Upper lobe of left lung (tissue), 4 donors: ENCODE data around the gene PLXNA4.

Experiments used
- POLR2A ChIP-seq, 4 donors: fragments of 450-650 bp; IDR thresholded peaks; one replicate each; pipeline ENCODE4 v1.5.1; 2016 to 2017; ENCODE audit warnings: antibody characterized with exemption in 4 of 4, mild to moderate bottlenecking in 2 of 4
- POLR2AphosphoS5 ChIP-seq, 2 donors: sonication (generic); formaldehyde crosslinking; IDR thresholded peaks; one replicate each; pipeline ENCODE4 v1.5.1; 2017; ENCODE audit warnings: antibody characterized with exemption in 2 of 2
- TF ChIP-seq, protein P1 (sequence below), 6 experiments: fragments of 450-650 bp in 4 of 6; fragments of 200-600 bp in 2 of 6; sonication (generic) in 2 of 6; IDR thresholded peaks; one replicate each; pipeline ENCODE4 v1.5.1; 2016 to 2019; ENCODE audit warnings: antibody characterized with exemption in 6 of 6

DNA sequence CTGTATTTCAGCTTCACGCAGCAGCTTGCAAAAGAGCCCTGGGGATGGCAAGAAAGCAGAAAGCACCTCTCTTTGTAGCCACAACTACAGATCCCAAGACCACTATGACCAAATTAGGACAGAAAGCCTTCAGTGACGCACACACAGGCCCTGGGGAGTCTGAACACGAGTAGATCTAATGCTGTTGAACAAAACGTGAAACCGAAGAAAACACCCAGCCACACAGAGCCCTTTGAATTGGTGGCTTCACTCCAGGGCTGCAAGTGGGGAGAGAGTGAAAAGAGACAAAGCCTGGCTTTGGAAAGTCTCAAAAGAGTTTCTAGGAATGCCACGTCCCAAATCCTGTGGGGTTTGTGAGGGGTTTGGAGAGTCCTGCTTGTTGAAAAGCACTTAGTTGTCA is 28.4 kb downstream of the PLXNA4 start:
- TF ChIP-seq POLR2A (IDR thresholded peaks at IDR 0.05) (no peak), POLR2AphosphoS5 (IDR thresholded peaks at IDR 0.05) (no peak)
- TF ChIP-seq, protein P1, sequence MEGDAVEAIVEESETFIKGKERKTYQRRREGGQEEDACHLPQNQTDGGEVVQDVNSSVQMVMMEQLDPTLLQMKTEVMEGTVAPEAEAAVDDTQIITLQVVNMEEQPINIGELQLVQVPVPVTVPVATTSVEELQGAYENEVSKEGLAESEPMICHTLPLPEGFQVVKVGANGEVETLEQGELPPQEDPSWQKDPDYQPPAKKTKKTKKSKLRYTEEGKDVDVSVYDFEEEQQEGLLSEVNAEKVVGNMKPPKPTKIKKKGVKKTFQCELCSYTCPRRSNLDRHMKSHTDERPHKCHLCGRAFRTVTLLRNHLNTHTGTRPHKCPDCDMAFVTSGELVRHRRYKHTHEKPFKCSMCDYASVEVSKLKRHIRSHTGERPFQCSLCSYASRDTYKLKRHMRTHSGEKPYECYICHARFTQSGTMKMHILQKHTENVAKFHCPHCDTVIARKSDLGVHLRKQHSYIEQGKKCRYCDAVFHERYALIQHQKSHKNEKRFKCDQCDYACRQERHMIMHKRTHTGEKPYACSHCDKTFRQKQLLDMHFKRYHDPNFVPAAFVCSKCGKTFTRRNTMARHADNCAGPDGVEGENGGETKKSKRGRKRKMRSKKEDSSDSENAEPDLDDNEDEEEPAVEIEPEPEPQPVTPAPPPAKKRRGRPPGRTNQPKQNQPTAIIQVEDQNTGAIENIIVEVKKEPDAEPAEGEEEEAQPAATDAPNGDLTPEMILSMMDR (IDR thresholded peaks at IDR 0.05) = no peak
